LNCAP (cell line): ENCODE results near the gene C9orf50.

Experiments
- CTCF ChIP-seq: fragments of 450-650 bp; IDR thresholded peaks from 2 replicates; pipeline ENCODE4 v1.5.1; 2017; ENCODE audit warnings: mild to moderate bottlenecking

C9orf50 gene

GRCh38 chr9:129575818-129576217 lies 45.1 kb downstream of the C9orf50 start:
- no peak for TF ChIP-seq CTCF

GRCh38 chr9:129574911-129575585 lies 45.9 kb downstream of the C9orf50 start:
- TF ChIP-seq CTCF = no peak

GRCh38 chr9:129573977-129574376 lies 46.9 kb downstream of the C9orf50 start:
- no peak for TF ChIP-seq CTCF

- no peak for TF ChIP-seq CTCF
Measured at GRCh38 chr9:129572517-129572916, 48.4 kb downstream of the C9orf50 start.

GRCh38 chr9:129572052-129572425 lies 48.9 kb downstream of the C9orf50 start:
- TF ChIP-seq CTCF = no peak

- TF ChIP-seq CTCF = no peak
Measured at GRCh38 chr9:129571298-129572051, 49.4 kb downstream of the C9orf50 start.

DNA sequence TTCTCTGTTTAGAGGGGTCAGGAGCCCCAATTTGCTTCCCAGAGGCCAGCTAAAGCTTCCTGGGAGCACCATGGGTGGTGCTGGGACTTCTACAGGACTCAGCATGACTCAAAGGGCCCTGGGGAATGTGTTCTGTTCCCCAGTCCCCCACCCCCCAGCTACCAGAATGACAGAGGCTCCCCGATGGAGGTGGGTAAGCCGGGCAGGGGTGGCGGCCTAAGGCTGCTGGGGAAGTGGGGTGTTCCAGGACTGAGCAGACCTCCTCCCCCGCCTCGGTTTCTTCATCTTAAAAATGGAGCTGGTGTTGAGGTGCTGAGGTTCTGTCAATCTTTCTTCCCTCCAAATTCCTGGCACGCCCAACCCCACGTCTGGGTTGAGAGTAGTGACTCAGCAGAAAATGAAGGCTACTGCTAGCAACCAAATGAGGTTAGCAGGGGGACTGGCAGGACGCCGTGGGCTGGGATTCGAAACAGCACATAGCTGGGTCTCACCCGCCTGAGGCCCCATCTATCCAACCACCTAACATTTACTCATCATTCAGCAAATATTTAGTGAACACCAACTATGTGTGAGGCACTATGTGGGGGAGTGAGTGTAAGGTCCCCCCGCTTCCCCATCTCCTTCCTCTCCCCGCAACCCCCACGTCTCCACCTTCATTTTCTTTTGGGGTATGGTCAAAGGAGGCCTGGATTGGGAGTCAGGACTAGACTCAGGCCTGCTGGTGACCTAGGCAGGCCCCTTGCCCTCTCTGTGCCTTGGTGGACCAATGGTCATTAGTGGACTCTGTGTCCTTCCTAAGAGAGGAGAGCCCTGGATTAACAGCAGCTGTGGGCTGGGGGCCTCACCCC lies 50.2 kb downstream of the C9orf50 start:
- no peak for TF ChIP-seq CTCF
